C4-2B (cell line): ENCODE measurements around the gene MAP3K7.

Experiments
- ZFX ChIP-seq: fragments of 450-650 bp; IDR thresholded peaks from 2 replicates; pipeline ENCODE4 v1.6.1; 2017
- TF ChIP-seq, protein P1 (sequence below): fragments of 450-650 bp; conservative IDR thresholded peaks from 2 replicates; pipeline ENCODE4 v1.5.1; 2017; ENCODE audit warnings: mild to moderate bottlenecking

DNA sequence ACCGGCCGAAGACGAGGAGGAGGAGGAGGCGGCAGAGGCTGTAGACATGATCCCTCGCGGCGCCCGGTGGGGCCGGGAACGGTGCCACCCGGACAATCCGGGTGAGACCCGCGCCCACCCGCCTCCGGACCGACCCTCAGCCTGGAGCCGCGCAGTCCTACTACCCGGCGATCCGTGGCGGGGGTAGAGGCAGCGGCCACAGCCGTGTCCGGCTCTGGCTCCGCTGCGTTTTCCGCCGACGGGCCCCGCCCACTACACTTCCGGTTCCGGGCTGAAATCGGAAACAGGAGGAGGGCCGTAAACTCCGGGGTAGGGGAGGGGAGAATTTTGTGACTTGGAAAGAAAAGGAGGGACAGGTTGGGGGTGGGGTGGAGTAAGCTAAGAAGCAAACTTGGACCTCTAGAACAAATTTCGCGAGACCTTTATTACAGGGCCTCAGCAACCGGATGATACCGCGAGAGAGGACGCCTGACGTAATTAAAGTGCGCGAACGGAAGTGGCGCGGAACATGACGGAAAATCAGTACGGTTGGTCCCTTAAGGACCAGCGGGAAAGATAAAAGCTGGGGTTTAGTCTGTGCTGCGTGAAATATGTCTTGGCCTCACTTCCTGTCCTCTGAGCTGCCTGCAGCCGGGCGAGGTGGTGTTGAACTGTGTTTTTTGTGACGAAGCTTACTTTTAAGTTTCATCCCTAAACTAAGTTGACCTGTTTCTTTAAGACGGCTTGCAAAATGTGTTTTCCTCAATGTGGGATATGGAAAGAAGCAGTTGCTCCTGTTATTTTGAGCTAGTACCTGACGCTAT is at the start of gene MAP3K7:
- TF ChIP-seq, protein P1, sequence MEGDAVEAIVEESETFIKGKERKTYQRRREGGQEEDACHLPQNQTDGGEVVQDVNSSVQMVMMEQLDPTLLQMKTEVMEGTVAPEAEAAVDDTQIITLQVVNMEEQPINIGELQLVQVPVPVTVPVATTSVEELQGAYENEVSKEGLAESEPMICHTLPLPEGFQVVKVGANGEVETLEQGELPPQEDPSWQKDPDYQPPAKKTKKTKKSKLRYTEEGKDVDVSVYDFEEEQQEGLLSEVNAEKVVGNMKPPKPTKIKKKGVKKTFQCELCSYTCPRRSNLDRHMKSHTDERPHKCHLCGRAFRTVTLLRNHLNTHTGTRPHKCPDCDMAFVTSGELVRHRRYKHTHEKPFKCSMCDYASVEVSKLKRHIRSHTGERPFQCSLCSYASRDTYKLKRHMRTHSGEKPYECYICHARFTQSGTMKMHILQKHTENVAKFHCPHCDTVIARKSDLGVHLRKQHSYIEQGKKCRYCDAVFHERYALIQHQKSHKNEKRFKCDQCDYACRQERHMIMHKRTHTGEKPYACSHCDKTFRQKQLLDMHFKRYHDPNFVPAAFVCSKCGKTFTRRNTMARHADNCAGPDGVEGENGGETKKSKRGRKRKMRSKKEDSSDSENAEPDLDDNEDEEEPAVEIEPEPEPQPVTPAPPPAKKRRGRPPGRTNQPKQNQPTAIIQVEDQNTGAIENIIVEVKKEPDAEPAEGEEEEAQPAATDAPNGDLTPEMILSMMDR: no peak
- TF ChIP-seq ZFX: no peak
